GM18951 (cell line): ENCODE results near the gene LIN7A.
"Not testable (repeated sequence)": the region's sequence is repeated elsewhere in the genome, so short reads cannot be mapped to it uniquely, and the experiment has no call there.

Experiments
- POLR2A ChIP-seq: IDR thresholded peaks from 4 replicates; pipeline ENCODE4 v1.6.1; 2011; ENCODE audit warnings: mild to moderate bottlenecking; ENCODE audit not compliant: insufficient read length, insufficient read depth; ENCODE audit errors: extremely low read depth
- in situ Hi-C: fragments of 300-500 bp; cut with MboI; formaldehyde crosslinking; loops from one replicate; pipeline ENCODE4 v1.12.0; 2022; ENCODE audit warnings: low sequenced_read_pairs, mixed read lengths, inconsistent platforms; ENCODE audit not compliant: unreplicated experiment

Gene LIN7A

DNA sequence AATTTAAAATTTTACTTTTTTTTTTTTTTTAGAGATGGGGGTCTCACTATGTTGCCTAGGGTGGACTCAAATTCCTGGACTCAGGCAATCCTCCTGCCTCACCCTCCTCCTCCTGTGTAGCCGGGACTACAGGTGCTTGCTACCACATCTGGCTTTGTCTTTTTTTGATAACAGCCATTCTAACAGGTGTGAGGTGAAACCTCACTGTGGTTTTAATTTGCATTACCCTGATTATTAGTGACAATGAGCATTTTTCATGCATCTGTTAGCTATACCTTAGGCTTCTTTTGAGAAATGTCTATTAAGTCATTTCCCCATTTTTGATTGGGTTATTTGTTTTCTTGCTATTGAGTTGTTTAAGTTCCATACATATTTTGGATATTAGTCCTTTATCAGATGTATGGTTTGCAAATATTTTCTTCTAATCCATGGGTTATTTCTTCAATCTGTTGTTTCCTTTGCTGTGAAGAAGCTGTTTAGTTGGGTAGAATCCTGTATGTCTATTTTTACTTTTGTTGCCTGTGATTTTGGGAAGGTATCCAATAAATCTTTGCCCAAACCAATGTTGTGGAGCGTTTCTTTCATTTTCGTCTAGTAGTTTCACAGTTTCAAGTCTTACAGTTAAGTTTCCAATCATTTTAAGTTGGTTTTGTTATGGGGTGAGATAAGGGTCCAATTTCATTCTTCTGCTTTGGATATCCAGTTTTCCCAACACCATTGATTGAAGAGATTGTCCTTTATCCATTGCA is 134.9 kb downstream of the LIN7A start:
- in situ Hi-C loops, result no loop called here
- TF ChIP-seq POLR2A, result no peak

DNA sequence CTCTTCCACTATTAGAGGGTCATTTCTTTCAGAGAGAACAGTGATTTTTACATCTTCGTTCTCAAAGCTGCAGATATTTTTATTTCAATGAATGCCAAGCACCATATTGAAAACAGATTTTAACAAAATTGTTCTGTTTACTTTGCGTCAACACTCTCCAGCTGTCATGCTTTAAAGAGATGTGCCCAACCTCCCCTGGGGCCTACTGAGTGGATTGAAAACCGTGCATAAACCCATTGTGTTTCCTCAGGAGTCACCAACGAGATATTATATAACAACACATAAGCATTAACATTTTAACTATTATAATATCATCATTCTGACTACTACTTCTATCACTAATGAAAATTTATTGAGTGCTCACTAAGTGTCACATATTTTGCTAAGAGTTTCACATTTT is 139.5 kb downstream of the LIN7A start:
- TF ChIP-seq POLR2A, result no peak
- in situ Hi-C loops, result no loop called here

DNA sequence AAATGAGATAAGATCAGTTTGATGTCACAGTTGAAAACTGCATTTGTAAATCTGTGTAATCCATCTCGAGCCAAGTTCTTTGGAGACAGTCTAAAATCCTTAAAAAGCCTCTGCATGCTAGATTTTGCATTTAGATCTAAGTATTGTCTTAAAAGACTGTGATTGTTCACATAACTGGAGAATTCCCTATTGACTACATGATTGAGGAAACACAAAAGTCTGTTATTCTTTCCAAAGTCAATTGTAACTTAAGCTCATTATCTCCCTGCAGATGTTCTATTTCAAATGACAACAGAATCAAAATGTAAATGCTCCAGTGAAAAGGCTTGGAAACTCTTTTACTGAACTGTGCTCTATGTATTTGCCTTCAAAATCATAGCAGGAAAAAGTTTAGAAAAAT is 143.2 kb downstream of the LIN7A start:
- in situ Hi-C loops, result no loop called here
- TF ChIP-seq POLR2A, result no peak

DNA sequence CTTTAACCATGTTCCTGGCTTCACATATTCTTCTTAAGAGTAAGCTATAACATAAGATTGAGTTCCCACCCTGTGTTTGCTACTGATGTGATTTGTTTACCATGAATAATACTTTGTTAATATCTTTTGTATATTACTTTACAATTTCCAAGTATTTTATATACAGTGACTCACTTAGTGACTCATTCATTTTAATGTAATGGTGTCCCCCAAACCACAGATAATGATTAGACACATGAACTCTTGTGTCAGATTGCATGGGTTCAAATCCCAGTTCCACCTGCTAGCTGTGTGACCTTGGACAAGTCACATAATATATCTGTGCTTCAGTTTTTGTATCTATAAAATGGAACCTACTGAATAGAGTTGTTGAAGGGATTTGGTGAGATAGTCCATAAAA is 144.9 kb downstream of the LIN7A start:
- in situ Hi-C loops, result no loop called here
- no peak for TF ChIP-seq POLR2A

DNA sequence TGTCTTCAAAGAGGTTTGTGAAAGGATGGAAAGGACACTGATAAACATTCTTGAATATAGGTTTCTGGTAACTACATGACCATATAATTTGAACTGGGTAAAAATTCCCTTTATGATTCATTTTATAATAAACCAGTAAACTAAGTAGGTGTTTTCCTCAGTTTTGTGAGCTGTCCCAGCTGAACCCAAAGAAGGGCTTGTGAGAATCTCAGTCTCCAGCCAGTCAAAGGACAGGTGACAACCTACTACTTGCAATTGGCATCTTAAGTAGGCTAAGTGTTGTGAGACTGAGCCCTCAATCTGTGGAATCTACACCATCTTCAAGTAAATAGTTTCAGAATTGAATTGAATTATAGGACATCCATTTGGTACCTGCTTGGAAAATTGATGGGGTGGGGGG is 145.9 kb downstream of the LIN7A start:
- in situ Hi-C loops, result no loop called here
- no peak for TF ChIP-seq POLR2A

DNA sequence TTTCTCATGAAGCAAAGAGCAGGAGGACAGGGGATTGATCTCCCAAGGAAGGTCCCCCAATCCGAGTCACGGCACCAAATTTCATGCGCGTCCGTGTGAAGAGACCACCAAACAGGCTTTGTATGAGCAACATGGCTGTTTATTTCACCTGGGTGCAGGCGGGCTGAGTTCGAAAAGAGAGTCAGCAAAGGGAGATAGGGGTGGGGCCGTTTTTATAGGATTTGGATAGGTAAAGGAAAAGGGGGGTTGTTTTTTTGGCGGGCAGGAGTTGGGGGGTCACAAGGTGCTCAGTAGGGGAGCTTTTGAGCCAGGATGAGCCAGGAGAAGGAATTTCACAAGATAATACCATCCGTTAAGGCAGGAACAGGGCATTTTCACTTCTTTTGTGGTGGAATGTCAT is 149.3 kb downstream of the LIN7A start:
- in situ Hi-C loops, result not testable (repeated sequence)

DNA sequence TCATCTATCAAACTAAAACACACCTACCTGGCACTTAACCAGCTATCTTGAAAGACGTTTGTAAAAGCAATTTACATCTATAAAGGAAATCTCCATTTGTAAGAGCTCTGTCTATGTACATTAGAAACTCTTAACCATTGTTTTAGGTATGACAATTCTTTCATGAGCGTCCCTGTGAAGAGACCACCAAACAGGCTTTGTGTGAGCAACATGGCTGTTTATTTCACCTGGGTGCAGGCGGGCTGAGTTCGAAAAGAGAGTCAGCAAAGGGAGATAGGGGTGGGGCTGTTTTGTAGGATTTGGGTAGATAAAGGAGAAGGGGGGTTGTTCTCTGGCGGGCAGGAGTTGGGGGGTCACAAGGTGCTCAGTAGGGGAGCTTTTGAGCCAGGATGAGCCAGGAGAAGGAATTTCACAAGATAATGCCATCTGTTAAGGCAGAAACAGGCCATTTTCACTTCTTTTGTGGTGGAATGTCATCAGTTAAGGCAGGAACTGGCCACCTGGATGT is 154.7 kb downstream of the LIN7A start:
- in situ Hi-C loops, result not testable (repeated sequence)

DNA sequence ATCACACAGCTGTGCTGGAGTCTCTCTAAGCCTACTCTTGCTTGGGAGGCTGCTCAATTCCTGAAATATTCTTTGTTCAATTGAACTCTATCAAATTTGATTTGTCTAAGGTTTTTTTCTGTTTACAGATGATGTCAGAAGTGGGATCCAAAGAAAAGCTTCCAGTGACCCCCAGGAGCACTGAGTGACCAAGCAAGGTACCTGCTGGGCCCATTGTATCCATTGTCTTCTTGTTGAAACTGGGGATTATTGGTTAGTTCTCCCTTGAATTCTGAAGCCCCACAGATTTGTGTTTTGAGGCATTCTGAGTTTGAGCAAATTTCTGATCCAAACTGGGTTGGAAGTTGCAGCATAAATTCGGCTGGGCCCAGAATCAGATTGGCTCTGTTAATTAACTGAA is 156.4 kb downstream of the LIN7A start:
- no peak for TF ChIP-seq POLR2A
- in situ Hi-C loops, result no loop called here

DNA sequence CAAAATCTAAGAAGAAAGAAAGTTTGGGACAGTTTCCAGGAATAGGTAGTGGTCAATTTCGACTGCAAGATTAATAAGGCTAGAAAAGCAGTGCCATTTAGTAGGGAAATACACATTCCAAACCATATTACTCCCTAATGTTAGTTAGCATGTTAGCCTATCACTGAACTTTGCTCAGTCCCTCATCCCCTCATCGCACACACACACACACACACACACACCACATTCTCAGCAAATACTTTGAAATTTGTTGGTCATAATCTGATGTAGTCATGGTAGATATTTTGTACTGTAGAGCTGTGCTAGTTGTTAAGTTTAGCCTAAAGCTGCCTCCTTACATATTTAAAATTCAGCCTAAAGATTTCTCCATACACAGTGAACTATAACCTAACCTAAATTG is 157.0 kb downstream of the LIN7A start:
- no peak for TF ChIP-seq POLR2A
- in situ Hi-C loops, result no loop called here

DNA sequence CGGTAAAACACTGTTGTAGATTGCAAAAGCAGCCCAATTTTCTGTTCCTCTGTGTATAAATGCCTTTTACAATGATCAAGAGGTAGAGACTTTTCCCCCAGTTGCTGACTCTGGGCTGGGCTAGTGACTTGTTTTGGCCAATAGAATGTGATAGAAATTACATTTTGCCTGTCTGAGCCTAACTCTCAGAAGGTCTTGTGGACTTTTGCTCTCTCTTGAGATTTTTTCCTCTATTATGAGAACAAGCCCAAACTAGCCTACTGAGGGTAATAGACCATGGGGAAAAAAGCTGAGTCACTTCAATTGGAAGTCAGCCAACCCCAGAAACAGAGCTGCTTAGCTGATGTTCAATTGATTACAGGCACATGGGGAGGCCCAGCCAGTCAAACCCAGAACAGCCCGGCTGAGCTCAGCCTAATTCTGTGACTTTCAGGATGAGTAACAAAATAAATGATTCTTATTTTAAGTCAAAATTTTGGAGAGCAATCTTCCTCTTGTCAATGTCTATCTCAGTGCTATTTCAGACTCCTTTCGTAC is 159.7 kb downstream of the LIN7A start:
- in situ Hi-C loops, result no loop called here
- TF ChIP-seq POLR2A, result peak; percentile 41

DNA sequence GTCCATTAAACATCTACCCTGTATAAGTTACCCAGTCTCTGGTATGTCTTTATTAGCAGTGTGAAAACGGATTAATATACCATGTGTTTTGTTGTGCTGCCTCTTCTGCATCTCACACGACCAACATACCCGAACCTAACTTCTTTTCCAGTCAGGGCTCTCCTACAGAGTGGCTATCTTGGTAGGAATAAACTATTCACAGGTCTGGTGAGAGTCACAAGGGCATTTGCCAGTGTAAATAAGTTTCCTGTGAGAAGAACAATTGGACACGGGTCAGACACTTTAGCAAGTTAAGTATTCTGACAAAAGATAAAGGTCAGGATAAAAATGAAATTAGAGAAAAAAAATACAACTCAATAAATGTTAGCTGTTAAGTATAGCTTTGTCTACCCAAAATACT is 160.1 kb downstream of the LIN7A start:
- in situ Hi-C loops, result no loop called here
- TF ChIP-seq POLR2A, result no peak

DNA sequence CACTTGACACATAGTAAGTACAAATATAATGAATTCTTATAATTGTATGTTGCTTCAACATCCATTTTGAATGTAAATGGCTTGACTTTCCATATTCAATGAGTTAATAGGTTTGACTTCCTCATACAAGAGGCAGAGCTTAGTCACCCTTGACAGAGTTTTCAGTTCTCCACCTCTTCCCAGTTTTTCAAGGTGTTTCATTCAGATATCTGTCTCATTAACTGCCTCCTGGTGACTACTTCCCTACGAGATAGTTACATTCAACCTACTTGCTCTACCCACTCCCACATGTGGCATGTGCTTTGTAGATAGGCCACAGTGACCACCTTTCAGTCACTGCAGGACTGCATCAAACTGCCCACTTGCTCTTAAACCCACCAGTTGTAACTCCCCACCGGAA is 161.0 kb downstream of the LIN7A start:
- no peak for TF ChIP-seq POLR2A
- in situ Hi-C loops, result no loop called here

DNA sequence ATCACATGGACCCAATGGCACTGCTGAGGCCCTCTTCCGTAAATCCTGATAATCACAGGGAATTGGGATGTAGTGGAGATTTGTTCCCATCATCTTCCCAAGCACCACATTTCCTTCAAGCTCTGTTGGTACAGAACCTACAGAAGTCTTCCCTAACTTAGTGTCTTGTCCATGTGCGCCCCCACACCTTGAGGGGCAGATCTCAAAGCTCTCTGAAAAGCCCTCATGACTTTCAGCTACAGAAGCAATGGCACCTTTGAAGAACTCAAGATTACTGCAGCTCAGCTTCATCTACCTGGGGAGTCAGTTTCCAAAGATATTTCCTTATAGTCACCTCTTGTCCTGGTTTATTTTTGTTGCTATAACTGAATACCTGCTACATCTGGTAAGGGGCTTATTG is 166.8 kb downstream of the LIN7A start:
- in situ Hi-C loops, result no loop called here
- no peak for TF ChIP-seq POLR2A

DNA sequence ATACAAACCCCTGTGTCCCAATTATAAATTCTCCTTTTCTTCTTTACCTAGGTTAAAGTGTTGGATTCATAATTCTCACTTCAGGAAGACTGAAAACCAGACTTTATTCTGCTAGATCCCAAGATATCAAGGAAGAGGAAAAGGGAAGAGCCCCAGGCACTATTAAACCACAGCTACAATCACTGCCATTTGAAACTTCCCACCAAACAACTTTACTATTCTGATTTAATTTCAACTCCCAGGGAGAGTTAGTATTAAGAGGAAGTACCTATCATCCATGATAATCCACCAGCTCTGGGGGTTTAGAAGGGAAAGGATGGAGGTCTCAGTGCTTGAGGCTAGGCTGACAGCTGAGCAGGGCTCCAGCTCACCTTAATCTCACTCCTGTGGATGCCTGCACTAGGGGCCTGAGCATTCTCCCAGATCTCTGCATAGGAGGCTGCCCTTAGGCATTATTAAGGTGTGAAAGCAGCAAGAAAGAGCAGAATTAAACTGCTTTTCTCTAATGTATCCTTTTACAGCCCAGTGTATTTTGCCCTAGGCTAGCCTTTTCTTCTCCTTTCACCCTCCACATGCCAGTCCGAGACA is 168.1 kb downstream of the LIN7A start:
- in situ Hi-C loops, result no loop called here
- TF ChIP-seq POLR2A, result no peak
